ENCODE data around the gene OTOGL.

DNA sequence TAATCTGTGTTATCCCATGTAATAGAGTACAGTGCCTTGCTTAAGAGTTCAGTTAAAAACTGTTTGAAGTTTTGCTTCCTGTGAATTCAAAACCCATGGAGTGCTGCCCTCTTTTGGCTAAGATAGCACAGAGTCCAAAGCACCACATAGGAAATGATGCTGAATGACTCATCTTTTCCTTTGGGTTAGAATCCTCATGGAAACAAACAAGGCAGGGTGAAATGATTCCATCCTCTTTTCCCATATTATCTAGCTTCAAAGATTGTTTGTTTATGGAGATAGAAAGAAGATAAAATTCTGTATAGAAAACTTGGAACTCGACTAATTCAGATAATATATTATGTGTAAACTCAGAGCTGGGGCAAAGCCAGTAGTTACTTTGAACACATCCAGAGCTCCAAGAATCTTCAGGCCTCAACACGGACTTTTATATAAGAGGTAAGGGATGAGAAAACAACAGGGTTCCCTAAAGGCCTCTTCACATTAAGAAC lies 87.4 kb downstream of the OTOGL start:
- TF ChIP-seq, protein P1, sequence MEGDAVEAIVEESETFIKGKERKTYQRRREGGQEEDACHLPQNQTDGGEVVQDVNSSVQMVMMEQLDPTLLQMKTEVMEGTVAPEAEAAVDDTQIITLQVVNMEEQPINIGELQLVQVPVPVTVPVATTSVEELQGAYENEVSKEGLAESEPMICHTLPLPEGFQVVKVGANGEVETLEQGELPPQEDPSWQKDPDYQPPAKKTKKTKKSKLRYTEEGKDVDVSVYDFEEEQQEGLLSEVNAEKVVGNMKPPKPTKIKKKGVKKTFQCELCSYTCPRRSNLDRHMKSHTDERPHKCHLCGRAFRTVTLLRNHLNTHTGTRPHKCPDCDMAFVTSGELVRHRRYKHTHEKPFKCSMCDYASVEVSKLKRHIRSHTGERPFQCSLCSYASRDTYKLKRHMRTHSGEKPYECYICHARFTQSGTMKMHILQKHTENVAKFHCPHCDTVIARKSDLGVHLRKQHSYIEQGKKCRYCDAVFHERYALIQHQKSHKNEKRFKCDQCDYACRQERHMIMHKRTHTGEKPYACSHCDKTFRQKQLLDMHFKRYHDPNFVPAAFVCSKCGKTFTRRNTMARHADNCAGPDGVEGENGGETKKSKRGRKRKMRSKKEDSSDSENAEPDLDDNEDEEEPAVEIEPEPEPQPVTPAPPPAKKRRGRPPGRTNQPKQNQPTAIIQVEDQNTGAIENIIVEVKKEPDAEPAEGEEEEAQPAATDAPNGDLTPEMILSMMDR (IDR thresholded peaks at IDR 0.05) = peak; percentile 93
- no peak for TF ChIP-seq ZFX (IDR thresholded peaks at IDR 0.05; ENCODE audit: borderline replicate concordance)
